H1 (cell line): Measurements from ENCODE around the gene IP6K3.

Experiments used
- CTCF ChIP-seq, 3 experiments: IDR thresholded peaks; 1 replicate in 2 of 3; 2 replicates in 1 of 3; pipeline versions ENCODE4 v1.5.1 to v1.6.1; 2011; ENCODE audit warnings: low read length in 3 of 3, mild to moderate bottlenecking in 3 of 3, inconsistent platforms in 2 of 3, low read depth in 1 of 3, moderate library complexity in 1 of 3; ENCODE audit not compliant: insufficient read depth in 1 of 3; ENCODE audit errors: control extremely low read depth in 1 of 3
- GABPA ChIP-seq: IDR thresholded peaks from 2 replicates; pipeline ENCODE4 v1.6.1; 2011; ENCODE audit warnings: mild to moderate bottlenecking, low read length, moderate library complexity, borderline replicate concordance; ENCODE audit not compliant: insufficient read depth
- POLR2AphosphoS5 ChIP-seq: IDR thresholded peaks from 2 replicates; pipeline ENCODE4 v1.6.1; 2011; ENCODE audit warnings: low read depth, low read length
- RNF2 ChIP-seq: fragments of 200-900, 300-1000 bp; sonication (generic); IDR thresholded peaks from 2 replicates; pipeline ENCODE4 v1.7.1; 2016; ENCODE audit warnings: borderline replicate concordance, low read depth, mild to moderate bottlenecking, antibody characterized with exemption, low read length; ENCODE audit not compliant: poor library complexity, severe bottlenecking; ENCODE audit errors: missing control alignments
- SAP30 ChIP-seq: fragments of 300-600 bp; sonication (generic); IDR thresholded peaks from 2 replicates; pipeline ENCODE4 v1.7.1; 2012; ENCODE audit warnings: low read length, moderate library complexity, mild to moderate bottlenecking, inconsistent platforms; ENCODE audit not compliant: insufficient read depth, insufficient replicate concordance

DNA sequence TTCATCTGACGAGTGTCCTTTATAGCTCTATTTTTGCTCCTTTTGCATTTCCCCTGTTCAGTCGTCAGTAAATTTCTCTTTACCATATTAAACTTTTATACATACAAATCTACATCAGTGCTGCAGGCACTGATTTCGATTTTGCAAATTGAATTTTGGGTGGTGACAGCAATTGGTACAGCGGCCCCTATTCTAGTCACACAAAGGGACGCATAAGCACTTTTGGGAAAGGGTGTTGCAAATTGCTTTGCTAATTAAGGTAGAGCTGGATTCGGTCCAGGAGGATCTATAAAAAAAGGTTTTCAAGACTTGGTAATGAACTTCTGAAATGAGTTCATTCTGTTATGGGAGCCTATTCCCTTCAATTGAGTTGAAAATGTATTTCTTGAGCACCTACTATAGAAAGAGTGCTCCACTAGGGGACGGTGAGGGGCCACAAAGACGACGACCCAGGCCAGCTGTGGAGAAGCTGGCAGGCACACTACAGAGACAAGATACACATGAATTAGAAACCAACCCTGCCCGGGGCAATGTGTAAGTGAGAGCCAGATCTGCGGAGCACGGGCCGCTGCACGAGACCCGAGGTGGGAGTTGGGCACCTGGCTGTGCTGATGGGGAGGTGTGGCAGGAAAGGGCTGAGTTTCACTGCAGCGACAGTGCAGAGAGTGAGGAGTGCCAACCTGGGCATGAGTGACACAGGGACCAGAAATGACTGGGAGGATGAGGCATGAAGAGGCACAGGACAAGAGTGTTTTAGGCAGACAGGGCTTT is 40.6 kb downstream of the IP6K3 start:
- TF ChIP-seq GABPA (no peak), POLR2AphosphoS5 (no peak), SAP30 (no peak), CTCF (IDR thresholded peaks at IDR 0.05; ENCODE audit: control extremely low read depth in 1 of 3, insufficient read depth in 1 of 3, low read depth in 1 of 3, low read length in 3 of 3) (no peak), RNF2 (no peak)
